Prostate gland (tissue), 2 donors: ENCODE data around the gene BNC2.

Source experiments
- CTCF ChIP-seq, 4 experiments: fragments of 200-600 bp in 2 of 4; fragments of 450-650 bp in 2 of 4; sonication (generic) in 2 of 4; IDR thresholded peaks; 1 replicate in 3 of 4; 2 replicates in 1 of 4; pipeline ENCODE4 v1.5.1; 2016 to 2019; ENCODE audit warnings: antibody characterized with exemption in 4 of 4, mild to moderate bottlenecking in 2 of 4, moderate library complexity in 2 of 4
- POLR2A ChIP-seq: fragments of 450-650 bp; IDR thresholded peaks from one replicate; pipeline ENCODE4 v1.6.1; 2016; ENCODE audit warnings: antibody characterized with exemption, mild to moderate bottlenecking
- POLR2AphosphoS5 ChIP-seq: sonication (generic); formaldehyde crosslinking; IDR thresholded peaks from one replicate; pipeline ENCODE4 v1.6.1; 2017; ENCODE audit warnings: antibody characterized with exemption

- TF ChIP-seq POLR2A: no peak
- TF ChIP-seq CTCF (IDR thresholded peaks at IDR 0.05): no peak
- TF ChIP-seq POLR2AphosphoS5: no peak
Measured at GRCh38 chr9:16709924-16710323, 160.5 kb downstream of the BNC2 start.
